Stimulated activated CD8-positive, alpha-beta memory T cell treated with anti-CD3 and anti-CD28 coated beads, Interleukin-12 subunit alpha, Interleukin-12 subunit beta, amount 100 ng/mL, for 1 hour (primary cell): ENCODE results near the gene ZSWIM7.

Source experiments
- DNase-seq: peaks from one replicate; pipeline ENCODE4 v3.0.0-alpha.2; 2020; ENCODE audit warnings: low read depth

Gene ZSWIM7

DNA sequence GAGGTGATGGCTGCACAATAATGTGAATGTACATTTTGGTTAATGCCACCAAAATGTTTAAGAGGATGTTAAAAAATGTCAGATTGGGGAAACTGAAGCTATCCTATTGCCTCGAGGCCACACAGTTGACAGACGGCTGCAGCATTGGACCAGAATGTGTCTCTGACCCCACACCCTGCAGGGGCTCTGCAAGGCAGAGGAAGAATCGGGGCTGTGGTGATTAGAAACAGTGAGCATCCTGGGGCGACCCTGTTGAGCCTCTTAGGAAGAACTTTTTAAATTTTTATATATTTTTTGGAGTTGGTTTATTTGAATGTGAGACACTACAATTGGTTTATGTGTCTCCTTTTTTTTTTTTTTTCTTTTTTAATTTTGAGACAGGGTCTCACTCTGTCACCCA is 69.6 kb downstream of the ZSWIM7 start:
- no peak for DNase-seq

DNA sequence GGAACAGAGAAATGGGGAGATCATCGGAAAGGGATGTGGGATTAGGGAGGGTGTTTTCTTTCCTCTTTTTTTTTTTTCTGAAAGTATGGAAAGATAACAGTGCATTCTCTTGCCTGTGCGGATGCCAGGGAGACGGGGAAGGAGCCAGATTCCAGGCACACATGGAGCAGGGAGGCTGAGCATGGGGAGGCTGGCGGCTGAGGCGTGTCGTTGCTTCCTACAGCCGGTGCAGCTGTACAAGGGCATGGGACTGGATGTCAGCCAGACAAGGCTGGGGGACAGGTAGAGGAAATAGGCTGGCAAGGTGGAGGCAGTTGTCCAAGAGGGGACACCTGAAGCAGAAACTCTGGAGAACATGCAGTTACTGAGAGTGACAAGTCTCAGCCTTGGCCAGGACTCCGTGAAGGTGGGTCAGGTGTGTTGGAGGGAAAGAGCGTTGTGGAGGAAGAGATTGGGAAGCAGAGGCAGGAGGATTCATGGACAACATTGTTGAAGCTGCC is 71.2 kb downstream of the ZSWIM7 start:
- no peak for DNase-seq
